SK-N-SH (cell line): ENCODE results near the gene DDAH1. TPM values are rescaled to one million over a fixed set of nuclear protein-coding genes. Genes with fewer than 3 reads are reported as not detected.

Experiments used
- CTCF ChIA-PET: fragments of 300-600, 350-600 bp; formaldehyde crosslinking; extraction: SDS; loops from one replicate; lab custom pipeline; 2021; lab: Yijun Ruan, JAX
- POLR2A ChIA-PET: fragments of 350-600 bp; sonication (Branson Sonifier 250); formaldehyde crosslinking; extraction: SDS; loops from one replicate; lab custom pipeline; 2020; ENCODE audit warnings: antibody characterized with exemption, inconsistent platforms; lab: Yijun Ruan, JAX
- DNase-seq: peaks from one replicate; pipeline ENCODE4 v3.0.0; 2012
- H2AFZ ChIP-seq: fragments of 200-600 bp; sonication (generic); 2 replicates; pipeline ENCODE4 v1.8.1; 2016; ENCODE audit warnings: antibody characterized with exemption, mild to moderate bottlenecking, low read depth
- H3F3A ChIP-seq: fragments of 200-600 bp; sonication (generic); replicated peaks from 2 replicates; pipeline ENCODE3; 2016; ENCODE audit warnings: antibody characterized with exemption, mild to moderate bottlenecking; ENCODE audit not compliant: insufficient read depth
- H3K27ac ChIP-seq, 2 experiments: fragments of 200-500 bp in 1 of 2; fragments of 200-600 bp in 1 of 2; sonication (Bioruptor generic) in 1 of 2; sonication (generic), shearing (Covaris generic) in 1 of 2; 2 replicates each; pipeline versions ENCODE4 v1.5.1 to v1.6.1; 2014 to 2016; ENCODE audit warnings: low read depth in 2 of 2, inconsistent platforms in 1 of 2, low read length in 1 of 2, mild to moderate bottlenecking in 1 of 2, mixed read lengths in 1 of 2
- H3K27me3 ChIP-seq: fragments of 200-600 bp; sonication (generic), shearing (Covaris generic); 2 replicates; pipeline ENCODE4 v1.6.1; 2016; ENCODE audit warnings: mixed run types; ENCODE audit not compliant: insufficient read depth
- H3K36me3 ChIP-seq, 2 experiments: fragments of 200-500 bp in 1 of 2; fragments of 200-600 bp in 1 of 2; sonication (Bioruptor generic) in 1 of 2; sonication (generic) in 1 of 2; replicated peaks in 1 of 2; 2 replicates each; pipeline versions ENCODE3 to v1.5.1; 2014 to 2016; ENCODE audit warnings: low read length in 1 of 2, mild to moderate bottlenecking in 1 of 2; ENCODE audit not compliant: insufficient read depth in 2 of 2, control insufficient read depth in 1 of 2
- H3K4me1 ChIP-seq, 2 experiments: fragments of 200-500 bp in 1 of 2; fragments of 200-600 bp in 1 of 2; sonication (Bioruptor generic) in 1 of 2; sonication (generic), shearing (Covaris generic) in 1 of 2; 2 replicates each; pipeline versions ENCODE4 v1.5.1 to v1.6.1; 2014 to 2016; ENCODE audit warnings: low read depth in 1 of 2, low read length in 1 of 2, mixed run types in 1 of 2; ENCODE audit not compliant: insufficient read depth in 2 of 2, control insufficient read depth in 1 of 2
- H3K4me2 ChIP-seq: fragments of 200-600 bp; sonication (generic), shearing (Covaris generic); 2 replicates; pipeline ENCODE4 v1.6.1; 2017; ENCODE audit warnings: mixed run types
- H3K4me3 ChIP-seq, 2 experiments: fragments of 200-500 bp in 1 of 2; fragments of 200-600 bp in 1 of 2; sonication (Bioruptor generic) in 1 of 2; sonication (generic), shearing (Covaris generic) in 1 of 2; 2 replicates each; pipeline versions ENCODE4 v1.5.1 to v1.8.1; 2014 to 2016; ENCODE audit warnings: low read depth in 2 of 2, inconsistent platforms in 1 of 2, low read length in 1 of 2, mild to moderate bottlenecking in 1 of 2, mixed read lengths in 1 of 2, moderate library complexity in 1 of 2
- H3K79me2 ChIP-seq: fragments of 200-600 bp; sonication (generic); 2 replicates; pipeline ENCODE4 v1.8.1; 2017; ENCODE audit warnings: mild to moderate bottlenecking; ENCODE audit not compliant: insufficient read depth
- H3K9ac ChIP-seq: fragments of 200-600 bp; sonication (generic); 2 replicates; pipeline ENCODE4 v1.6.1; 2017; ENCODE audit warnings: mixed run types
- H3K9me2 ChIP-seq: fragments of 200-600 bp; sonication (generic); 2 replicates; pipeline ENCODE4 v1.6.1; 2017; ENCODE audit warnings: mixed run types
- H3K9me3 ChIP-seq: fragments of 200-600 bp; sonication (generic); 2 replicates; pipeline ENCODE4 v1.6.1; 2017; ENCODE audit warnings: mixed run types, mild to moderate bottlenecking, moderate library complexity
- H4K20me1 ChIP-seq: fragments of 200-600 bp; sonication (generic); 2 replicates; pipeline ENCODE4 v1.6.1; 2017; ENCODE audit warnings: mild to moderate bottlenecking, mixed run types; ENCODE audit not compliant: insufficient read depth
- CTCF ChIP-seq: fragments of 200-600 bp; sonication (generic); IDR thresholded peaks from 2 replicates; pipeline ENCODE4 v1.6.1; 2017; ENCODE audit warnings: antibody characterized with exemption, mild to moderate bottlenecking, moderate library complexity
- FOXJ3 ChIP-seq: sonication (generic); formaldehyde crosslinking; IDR thresholded peaks from 2 replicates; pipeline ENCODE4 v1.5.1; 2020; ENCODE audit warnings: mild to moderate bottlenecking, missing genetic modification reagents
- FOXM1 ChIP-seq: IDR thresholded peaks from 2 replicates; pipeline ENCODE4 v1.4.0; 2012; ENCODE audit warnings: low read depth, mild to moderate bottlenecking
- GATA2 ChIP-seq: sonication (generic); formaldehyde crosslinking; IDR thresholded peaks from 2 replicates; pipeline ENCODE4 v1.5.0; 2020; ENCODE audit warnings: mild to moderate bottlenecking, missing genetic modification reagents
- IRF3 ChIP-seq: fragments of 150-350 bp; IDR thresholded peaks from 2 replicates; pipeline ENCODE4 v1.6.1; 2016; ENCODE audit warnings: mild to moderate bottlenecking, low read depth, low read length
- JUND ChIP-seq: IDR thresholded peaks from 2 replicates; pipeline ENCODE4 v1.4.0; 2012
- MAX ChIP-seq: IDR thresholded peaks from 2 replicates; pipeline ENCODE4 v1.4.0; 2012; ENCODE audit warnings: low read depth
- MEF2A ChIP-seq: IDR thresholded peaks from 2 replicates; pipeline ENCODE4 v1.4.0; 2012; ENCODE audit warnings: low read depth, borderline replicate concordance
- NFIC ChIP-seq: IDR thresholded peaks from 2 replicates; pipeline ENCODE4 v1.4.0; 2012; ENCODE audit warnings: borderline replicate concordance
- PBX3 ChIP-seq: IDR thresholded peaks from 2 replicates; pipeline ENCODE4; 2012
- POLR2AphosphoS5 ChIP-seq: IDR thresholded peaks from 2 replicates; pipeline ENCODE4 v1.6.1; 2012; ENCODE audit warnings: low read depth, low read length
- RAD21 ChIP-seq: IDR thresholded peaks from 2 replicates; pipeline ENCODE4 v1.6.1; 2012; ENCODE audit warnings: mild to moderate bottlenecking, low read length
- RCOR1 ChIP-seq: fragments of 150-350 bp; IDR thresholded peaks from 2 replicates; pipeline ENCODE4 v1.6.1; 2017; ENCODE audit warnings: antibody characterized with exemption, low read length
- REST ChIP-seq: IDR thresholded peaks from 2 replicates; pipeline ENCODE4 v1.6.1; 2012; ENCODE audit warnings: mild to moderate bottlenecking, low read depth, low read length, moderate library complexity
- SMC3 ChIP-seq: IDR thresholded peaks from 2 replicates; pipeline ENCODE4 v1.6.1; 2012; ENCODE audit warnings: low read depth, low read length, improper control_type of control experiment
- TCF12 ChIP-seq: IDR thresholded peaks from 2 replicates; pipeline ENCODE4 v1.4.0; 2012
- TEAD4 ChIP-seq: IDR thresholded peaks from 2 replicates; pipeline ENCODE4 v1.4.0; 2012; ENCODE audit warnings: mild to moderate bottlenecking, borderline replicate concordance; ENCODE audit not compliant: insufficient read depth
- USF1 ChIP-seq: IDR thresholded peaks from 2 replicates; pipeline ENCODE4 v1.4.0; 2012; ENCODE audit warnings: low read depth, borderline replicate concordance
- YY1 ChIP-seq: IDR thresholded peaks from 2 replicates; pipeline ENCODE4 v1.4.0; 2012; ENCODE audit warnings: low read depth, mild to moderate bottlenecking
- WGBS: methylation state at CpG from one replicate; pipeline ENCODE4 v1.1.6; 2017; ENCODE audit warnings: low lambda C conversion rate; 5-methylcytosine and 5-hydroxymethylcytosine counted together
- polyA plus RNA-seq, 3 experiments: library from polyadenylated mRNA; depleted of rRNA; stranded (reverse); fragments of >200 nt; gene quantifications; 2 replicates each; pipeline ENCODE4 v1.2.3, GENCODE V29; 2012

Gene DDAH1
- polyA plus RNA-seq, 1 of the 3 experiments (the other 2 are of a cell fraction): 64.3 TPM

GRCh38 chr1:85481688-85482087 is 16.7 kb upstream of the DDAH1 start:
- no peak overlapping the region for H3K27ac ChIP-seq

GRCh38 chr1:85480566-85480965 is 15.6 kb upstream of the DDAH1 start:
- H3K79me2 ChIP-seq: peaks cover 25% of the 10 kb centered on the region; the same call in 1 of the 2 replicates
- H2AFZ ChIP-seq: no peak overlapping the region
- H3K9me3 ChIP-seq: no peaks in the 10 kb centered on the region
- H3K36me3 ChIP-seq: peaks cover 2 to 10% of the 10 kb centered on the region in 2 experiments
- no peak overlapping the region for H3K27ac ChIP-seq
- no peak for DNase-seq
- no peaks in the 10 kb centered on the region for H3K9me2 ChIP-seq
- H3K27me3 ChIP-seq: no peaks in the 10 kb centered on the region
- H3K4me1 ChIP-seq: peaks cover 0 to 4% of the 10 kb centered on the region in 2 experiments; a peak in 1 of 4 replicates
- H3F3A ChIP-seq: peaks cover 3% of the 10 kb centered on the region
- no peaks in the 10 kb centered on the region for H4K20me1 ChIP-seq
- ChIA-PET CTCF (interaction anchor here (1.0 kb wide), 1 partner anchor 10 kb away, joined by 3 read pairs; no protein-coding TSS in a partner anchor), POLR2A (no interaction called here)
- H3K4me2 ChIP-seq: no peak overlapping the region
- H3K9ac ChIP-seq: no peak overlapping the region
- 96% methylated on average over 2 of the region's 2 CpGs for WGBS
- no peak overlapping the region for H3K4me3 ChIP-seq
- TF ChIP-seq POLR2AphosphoS5 (no peak), USF1 (no peak), IRF3 (no peak), SMC3 (no peak), CTCF (no peak), GATA2 (CRISPR knock-in tag) (no peak), RCOR1 (no peak), FOXM1 (no peak), RAD21 (no peak), REST (no peak), TEAD4 (no peak), FOXJ3 (no peak), NFIC (no peak), YY1 (no peak)

More at GRCh38 chr1:85481688-85482087, 16.7 kb upstream of the DDAH1 start:
- Histone ChIP-seq H3K4me2 (no peak overlapping the region), H3K36me3 (peaks cover 0 to 3% of the 10 kb centered on the region in 2 experiments), H3K27me3 (no peaks in the 10 kb centered on the region), H3F3A (peaks cover 3% of the 10 kb centered on the region), H2AFZ (no peak overlapping the region)
- no peak for DNase-seq
- 98% methylated on average over 3 of the region's 3 CpGs for WGBS
- TF ChIP-seq PBX3 (no peak), MAX (no peak), NFIC (no peak), TCF12 (no peak), JUND (no peak), MEF2A (no peak)
- TF ChIP-seq, all 33 proteins: peak for 0
- no peak overlapping the region for H3K9ac ChIP-seq
- H3K4me1 ChIP-seq: peaks cover 0 to 4% of the 10 kb centered on the region in 2 experiments; a peak in 1 of 4 replicates
- H3K4me3 ChIP-seq: no peak overlapping the region
- H3K79me2 ChIP-seq: peaks cover 22% of the 10 kb centered on the region; the same call in 1 of the 2 replicates
- CTCF ChIA-PET: no interaction called here
- POLR2A ChIA-PET: no interaction called here
- H4K20me1 ChIP-seq: no peaks in the 10 kb centered on the region
- no peaks in the 10 kb centered on the region for H3K9me2 ChIP-seq
- no peaks in the 10 kb centered on the region for H3K9me3 ChIP-seq
